GM19035 (cell line): ENCODE measurements around the gene MVB12B.

Experiments used
- ATAC-seq: cut with Tn5 transposase; IDR thresholded peaks from one replicate; pipeline ENCODE4 v1.9.1; 2021; ENCODE audit not compliant: unreplicated experiment

The MVB12B gene

GRCh38 chr9:126448865-126449577 lies 122.4 kb downstream of the MVB12B start:
- no peak for ATAC-seq

- no peak for ATAC-seq
Measured at GRCh38 chr9:126449725-126450667, 123.4 kb downstream of the MVB12B start.

GRCh38 chr9:126450668-126451205 lies 124.1 kb downstream of the MVB12B start:
- no peak for ATAC-seq

- no peak for ATAC-seq
Measured at GRCh38 chr9:126451316-126451885, 124.8 kb downstream of the MVB12B start.

- ATAC-seq: no peak
Measured at GRCh38 chr9:126452106-126452505, 125.5 kb downstream of the MVB12B start.

GRCh38 chr9:126453156-126453963 lies 126.7 kb downstream of the MVB12B start:
- ATAC-seq: no peak

GRCh38 chr9:126454215-126454614 lies 127.6 kb downstream of the MVB12B start:
- ATAC-seq: no peak

GRCh38 chr9:126454795-126455194 lies 128.2 kb downstream of the MVB12B start:
- ATAC-seq: no peak

- ATAC-seq: no peak
Measured at GRCh38 chr9:126456441-126457174, 130.0 kb downstream of the MVB12B start.

GRCh38 chr9:126457175-126457547 lies 130.5 kb downstream of the MVB12B start:
- no peak for ATAC-seq

GRCh38 chr9:126457890-126458289 lies 131.3 kb downstream of the MVB12B start:
- no peak for ATAC-seq

- ATAC-seq: no peak
Measured at GRCh38 chr9:126459126-126459525, 132.5 kb downstream of the MVB12B start.

- no peak for ATAC-seq
Measured at GRCh38 chr9:126459546-126459945, 132.9 kb downstream of the MVB12B start.

- no peak for ATAC-seq
Measured at GRCh38 chr9:126459965-126460843, 133.6 kb downstream of the MVB12B start.

- ATAC-seq: no peak
Measured at GRCh38 chr9:126461029-126461428, 134.4 kb downstream of the MVB12B start.

- ATAC-seq: no peak
Measured at GRCh38 chr9:126461608-126462007, 135.0 kb downstream of the MVB12B start.

- ATAC-seq: no peak
Measured at GRCh38 chr9:126462617-126463016, 136.0 kb downstream of the MVB12B start.

GRCh38 chr9:126463426-126463825 lies 136.8 kb downstream of the MVB12B start:
- no peak for ATAC-seq
